ENCODE data around the gene KYNU. TPM values are rescaled to one million over a fixed set of nuclear protein-coding genes. Genes with fewer than 3 reads are reported as not detected.

Gene KYNU
- total and polyA plus RNA-seq, 9 of the 15 experiments (the other 6 are each of a cell fraction or from before 2014, with no cell fraction given) = 2.6 to 11.6 (median 7.2) TPM

DNA sequence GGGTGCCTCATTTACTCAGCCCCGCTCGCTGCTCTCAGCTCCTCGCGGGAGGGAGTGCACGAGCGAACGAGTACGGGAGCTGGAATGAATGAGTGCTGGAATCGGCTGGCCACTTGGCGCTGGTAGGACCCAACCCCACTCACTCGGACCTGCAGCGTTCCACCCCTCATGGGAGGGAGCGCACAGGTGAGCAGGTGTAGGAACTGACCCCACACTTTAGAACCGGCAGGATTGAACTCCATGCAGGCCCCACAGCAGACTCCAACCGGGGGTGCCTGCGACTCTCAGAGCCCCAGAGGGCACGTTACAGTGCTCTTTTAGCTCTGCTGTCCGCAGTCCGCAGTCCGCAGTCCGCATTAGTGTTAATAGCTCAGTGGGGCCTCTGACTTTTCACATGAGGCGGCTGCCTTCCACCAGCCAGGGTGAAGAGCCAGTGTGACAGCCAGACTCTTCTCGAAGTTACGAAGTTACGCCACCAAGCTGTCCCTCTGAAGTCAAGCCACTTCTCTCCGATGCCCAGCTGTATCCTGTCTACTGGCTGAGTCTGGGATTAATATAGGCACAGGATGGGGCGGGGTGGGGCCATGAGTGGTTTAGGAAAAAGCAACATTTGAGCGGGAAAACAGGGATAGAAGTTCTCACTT, 149.1 kb downstream of the KYNU start:
- ChIA-PET POLR2A (no interaction called here), CTCF (ENCODE audit: low intra/inter-chr PET ratio) (no interaction called here)
- in situ Hi-C loops (cut with MboI) (no loop called here), intact Hi-C loops (cut with micrococcal nuclease) (no loop called here)
- FAIRE-seq (no peak), ATAC-seq (no peak; the same call in 2 of the 3 replicates), DNase-seq (ENCODE audit: extremely low read depth in 1 of 4, low spot score in 3 of 4) (no peak)
- Histone ChIP-seq H3K9ac (ENCODE audit: insufficient read depth in 1 of 2, low read depth in 2 of 2, low read length in 2 of 2) (no peak overlapping the region; a peak in 1 of 4 replicates), H2AFZ (ENCODE audit: low read depth, low read length) (no peak overlapping the region), H3K9me1 (ENCODE audit: control insufficient read depth, insufficient read depth, low read length) (no peaks in the 10 kb centered on the region), H4K20me1 (replicated peaks; ENCODE audit: control insufficient read depth, insufficient read depth, low read length) (no peaks in the 10 kb centered on the region), H3K27me3 (ENCODE audit: control insufficient read depth in 2 of 2, insufficient read depth in 2 of 2, low read length in 2 of 2) (no peaks in the 10 kb centered on the region), H3K4me3 (no peak overlapping the region), H3K36me3 (ENCODE audit: control insufficient read depth, insufficient read depth, low read length) (no peaks in the 10 kb centered on the region), H3K79me2 (ENCODE audit: control insufficient read depth, insufficient read depth, low read length) (no peaks in the 10 kb centered on the region), H3K4me2 (ENCODE audit: insufficient read depth, low read length) (no peak overlapping the region), H3K9me3 (replicated peaks; ENCODE audit: control insufficient read depth, insufficient read depth, low read depth, low read length) (no peaks in the 10 kb centered on the region), H3K27ac (ENCODE audit: extremely low read depth, low read depth, low read length) (no peak overlapping the region), H3K4me1 (replicated peaks in 1 of 2; ENCODE audit: control insufficient read depth in 2 of 2, insufficient read depth in 2 of 2, low read length in 2 of 2) (peaks cover 0 to 4% of the 10 kb centered on the region in 2 experiments; a peak in 1 of 5 replicates)
- BruUV-seq (replicated peaks) = no TSS peak
- TF ChIP-seq SMARCC2 (IDR thresholded peaks at IDR 0.05; ENCODE audit: low read depth) = no peak
- WGBS (ENCODE audit: insufficient coverage, low coverage, missing lambda C conversion rate) = 12% methylated on average over 25 of the region's 28 CpGs

- BruUV-seq (replicated peaks) = no TSS peak
- Histone ChIP-seq H2AFZ (ENCODE audit: low read depth, low read length) (no peak overlapping the region), H3K27me3 (ENCODE audit: control insufficient read depth in 2 of 2, insufficient read depth in 2 of 2, low read length in 2 of 2) (no peaks in the 10 kb centered on the region), H3K9ac (ENCODE audit: insufficient read depth in 1 of 2, low read depth in 2 of 2, low read length in 2 of 2) (no peak overlapping the region), H3K4me3 (no peak overlapping the region), H3K4me2 (ENCODE audit: insufficient read depth, low read length) (no peak overlapping the region), H3K79me2 (ENCODE audit: control insufficient read depth, insufficient read depth, low read length) (no peaks in the 10 kb centered on the region), H4K20me1 (replicated peaks; ENCODE audit: control insufficient read depth, insufficient read depth, low read length) (no peaks in the 10 kb centered on the region), H3K36me3 (ENCODE audit: control insufficient read depth, insufficient read depth, low read length) (no peaks in the 10 kb centered on the region), H3K9me1 (ENCODE audit: control insufficient read depth, insufficient read depth, low read length) (no peaks in the 10 kb centered on the region), H3K9me3 (replicated peaks; ENCODE audit: control insufficient read depth, insufficient read depth, low read depth, low read length) (no peaks in the 10 kb centered on the region), H3K27ac (ENCODE audit: extremely low read depth, low read depth, low read length) (no peak overlapping the region), H3K4me1 (replicated peaks in 1 of 2; ENCODE audit: control insufficient read depth in 2 of 2, insufficient read depth in 2 of 2, low read length in 2 of 2) (peaks cover 0 to 4% of the 10 kb centered on the region in 2 experiments; a peak in 1 of 5 replicates)
- intact Hi-C loops (cut with micrococcal nuclease) = no loop called here
- ChIA-PET CTCF (ENCODE audit: low intra/inter-chr PET ratio) (no interaction called here), POLR2A (no interaction called here)
- ATAC-seq = no peak
- WGBS (ENCODE audit: insufficient coverage, low coverage, missing lambda C conversion rate) = 0% methylated on average over 2 of the region's 2 CpGs
- DNase-seq (ENCODE audit: extremely low read depth in 1 of 4, low spot score in 3 of 4) = no peak
- in situ Hi-C loops (cut with MboI) = no loop called here
- FAIRE-seq = no peak
- TF ChIP-seq YBX1 (IDR thresholded peaks at IDR 0.05) (no peak), POLR2G (IDR thresholded peaks at IDR 0.05; ENCODE audit: low read depth, low read length) (no peak), SUPT5H (IDR thresholded peaks at IDR 0.05) (no peak), SMAD4 (CRISPR knock-in tag; conservative IDR thresholded peaks at IDR 0.05) (no peak), KLF16 (IDR thresholded peaks at IDR 0.05) (no peak), RNF2 (IDR thresholded peaks at IDR 0.05) (no peak), LEF1 (IDR thresholded peaks at IDR 0.05) (no peak), FUS (optimal IDR thresholded peaks at IDR 0.05; ENCODE audit: low read depth, low read length) (no peak), MXI1 (IDR thresholded peaks at IDR 0.05; ENCODE audit: low read depth, low read length) (no peak), HDGF (IDR thresholded peaks at IDR 0.05) (no peak)
- TF ChIP-seq, protein P1, sequence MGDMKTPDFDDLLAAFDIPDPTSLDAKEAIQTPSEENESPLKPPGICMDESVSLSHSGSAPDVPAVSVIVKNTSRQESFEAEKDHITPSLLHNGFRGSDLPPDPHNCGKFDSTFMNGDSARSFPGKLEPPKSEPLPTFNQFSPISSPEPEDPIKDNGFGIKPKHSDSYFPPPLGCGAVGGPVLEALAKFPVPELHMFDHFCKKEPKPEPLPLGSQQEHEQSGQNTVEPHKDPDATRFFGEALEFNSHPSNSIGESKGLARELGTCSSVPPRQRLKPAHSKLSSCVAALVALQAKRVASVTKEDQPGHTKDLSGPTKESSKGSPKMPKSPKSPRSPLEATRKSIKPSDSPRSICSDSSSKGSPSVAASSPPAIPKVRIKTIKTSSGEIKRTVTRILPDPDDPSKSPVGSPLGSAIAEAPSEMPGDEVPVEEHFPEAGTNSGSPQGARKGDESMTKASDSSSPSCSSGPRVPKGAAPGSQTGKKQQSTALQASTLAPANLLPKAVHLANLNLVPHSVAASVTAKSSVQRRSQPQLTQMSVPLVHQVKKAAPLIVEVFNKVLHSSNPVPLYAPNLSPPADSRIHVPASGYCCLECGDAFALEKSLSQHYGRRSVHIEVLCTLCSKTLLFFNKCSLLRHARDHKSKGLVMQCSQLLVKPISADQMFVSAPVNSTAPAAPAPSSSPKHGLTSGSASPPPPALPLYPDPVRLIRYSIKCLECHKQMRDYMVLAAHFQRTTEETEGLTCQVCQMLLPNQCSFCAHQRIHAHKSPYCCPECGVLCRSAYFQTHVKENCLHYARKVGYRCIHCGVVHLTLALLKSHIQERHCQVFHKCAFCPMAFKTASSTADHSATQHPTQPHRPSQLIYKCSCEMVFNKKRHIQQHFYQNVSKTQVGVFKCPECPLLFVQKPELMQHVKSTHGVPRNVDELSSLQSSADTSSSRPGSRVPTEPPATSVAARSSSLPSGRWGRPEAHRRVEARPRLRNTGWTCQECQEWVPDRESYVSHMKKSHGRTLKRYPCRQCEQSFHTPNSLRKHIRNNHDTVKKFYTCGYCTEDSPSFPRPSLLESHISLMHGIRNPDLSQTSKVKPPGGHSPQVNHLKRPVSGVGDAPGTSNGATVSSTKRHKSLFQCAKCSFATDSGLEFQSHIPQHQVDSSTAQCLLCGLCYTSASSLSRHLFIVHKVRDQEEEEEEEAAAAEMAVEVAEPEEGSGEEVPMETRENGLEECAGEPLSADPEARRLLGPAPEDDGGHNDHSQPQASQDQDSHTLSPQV (IDR thresholded peaks at IDR 0.05) = no peak
- TF ChIP-seq, protein P2, sequence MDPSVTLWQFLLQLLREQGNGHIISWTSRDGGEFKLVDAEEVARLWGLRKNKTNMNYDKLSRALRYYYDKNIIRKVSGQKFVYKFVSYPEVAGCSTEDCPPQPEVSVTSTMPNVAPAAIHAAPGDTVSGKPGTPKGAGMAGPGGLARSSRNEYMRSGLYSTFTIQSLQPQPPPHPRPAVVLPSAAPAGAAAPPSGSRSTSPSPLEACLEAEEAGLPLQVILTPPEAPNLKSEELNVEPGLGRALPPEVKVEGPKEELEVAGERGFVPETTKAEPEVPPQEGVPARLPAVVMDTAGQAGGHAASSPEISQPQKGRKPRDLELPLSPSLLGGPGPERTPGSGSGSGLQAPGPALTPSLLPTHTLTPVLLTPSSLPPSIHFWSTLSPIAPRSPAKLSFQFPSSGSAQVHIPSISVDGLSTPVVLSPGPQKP (CRISPR knock-in tag; IDR thresholded peaks at IDR 0.05) = no peak
These were observed 151.7 kb downstream of the KYNU start for GRCh38 chr2:143029141-143029540.

All from K562 (cell line).